ENCODE results near the gene MTFP1.

MTFP1 gene

DNA sequence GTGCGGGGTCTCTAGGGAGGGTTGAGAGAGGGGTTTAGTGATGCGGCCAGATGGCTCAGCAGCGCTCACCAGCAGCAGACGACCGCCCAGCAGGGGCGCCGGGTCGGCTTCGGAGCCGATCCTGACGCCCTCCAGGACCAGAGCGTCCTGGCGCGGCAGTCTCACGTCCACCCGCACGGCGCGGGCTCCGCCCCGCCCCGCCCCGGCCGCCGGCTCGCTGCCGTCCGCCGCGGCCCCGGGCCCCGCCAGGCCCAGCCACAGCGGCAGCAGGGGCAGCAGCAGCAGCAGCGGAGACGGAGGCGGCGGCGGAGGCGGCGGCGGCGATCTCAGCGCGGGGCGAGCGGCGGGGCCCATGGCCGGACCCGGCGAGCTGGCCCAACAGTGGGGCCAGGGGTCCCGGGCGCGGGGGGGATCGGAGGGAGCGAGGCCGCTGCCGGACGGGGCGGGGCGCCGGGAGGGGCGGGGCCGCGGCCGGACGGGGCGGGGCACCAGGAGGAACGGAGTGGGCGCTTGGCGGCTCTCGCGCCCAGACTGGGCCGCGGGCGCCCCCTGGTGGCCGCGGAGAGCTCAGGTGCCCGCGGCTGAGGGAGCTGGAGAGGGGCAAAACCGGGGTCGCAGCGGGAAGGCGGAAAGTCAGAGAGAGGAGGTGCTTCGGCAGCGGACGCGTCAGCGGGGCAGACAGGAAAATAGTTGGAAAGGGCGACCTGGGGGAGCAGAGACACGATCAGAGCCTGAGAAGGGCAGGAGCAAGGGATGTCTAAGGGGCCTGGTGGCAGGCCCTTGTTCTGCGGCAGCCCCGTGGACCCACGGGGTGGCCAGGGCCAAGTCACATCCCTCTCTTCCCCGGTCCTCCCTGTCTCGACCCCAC lies 38.4 kb upstream of the MTFP1 start, which contains the start of gene RNF215:
TSS of gene RNF215 (minus strand) at position 452 of the 868 bp plus-strand sequence. CDS start at position 354, 98 bp downstream.
- H3K4me3 ChIP-seq (ENCODE audit: low read depth, low read length) = peak within 1 kb of the TSS; percentile 68
- TF ChIP-seq, protein P1, sequence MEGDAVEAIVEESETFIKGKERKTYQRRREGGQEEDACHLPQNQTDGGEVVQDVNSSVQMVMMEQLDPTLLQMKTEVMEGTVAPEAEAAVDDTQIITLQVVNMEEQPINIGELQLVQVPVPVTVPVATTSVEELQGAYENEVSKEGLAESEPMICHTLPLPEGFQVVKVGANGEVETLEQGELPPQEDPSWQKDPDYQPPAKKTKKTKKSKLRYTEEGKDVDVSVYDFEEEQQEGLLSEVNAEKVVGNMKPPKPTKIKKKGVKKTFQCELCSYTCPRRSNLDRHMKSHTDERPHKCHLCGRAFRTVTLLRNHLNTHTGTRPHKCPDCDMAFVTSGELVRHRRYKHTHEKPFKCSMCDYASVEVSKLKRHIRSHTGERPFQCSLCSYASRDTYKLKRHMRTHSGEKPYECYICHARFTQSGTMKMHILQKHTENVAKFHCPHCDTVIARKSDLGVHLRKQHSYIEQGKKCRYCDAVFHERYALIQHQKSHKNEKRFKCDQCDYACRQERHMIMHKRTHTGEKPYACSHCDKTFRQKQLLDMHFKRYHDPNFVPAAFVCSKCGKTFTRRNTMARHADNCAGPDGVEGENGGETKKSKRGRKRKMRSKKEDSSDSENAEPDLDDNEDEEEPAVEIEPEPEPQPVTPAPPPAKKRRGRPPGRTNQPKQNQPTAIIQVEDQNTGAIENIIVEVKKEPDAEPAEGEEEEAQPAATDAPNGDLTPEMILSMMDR (IDR thresholded peaks at IDR 0.05; ENCODE audit: low read depth, low read length) = peak; percentile 59

- TF ChIP-seq, protein P1 (IDR thresholded peaks at IDR 0.05; ENCODE audit: low read depth, low read length) = peak; percentile 69
- no peak overlapping the region for H3K4me3 ChIP-seq (ENCODE audit: low read depth, low read length)
These were observed 34.4 kb upstream of the MTFP1 start for GRCh38 chr22:30390974-30391691.

GRCh38 chr22:30392661-30393321 lies 32.8 kb upstream of the MTFP1 start:
- TF ChIP-seq, protein P1 (IDR thresholded peaks at IDR 0.05; ENCODE audit: low read depth, low read length) = no peak
- H3K4me3 ChIP-seq (ENCODE audit: low read depth, low read length) = no peak overlapping the region

DNA sequence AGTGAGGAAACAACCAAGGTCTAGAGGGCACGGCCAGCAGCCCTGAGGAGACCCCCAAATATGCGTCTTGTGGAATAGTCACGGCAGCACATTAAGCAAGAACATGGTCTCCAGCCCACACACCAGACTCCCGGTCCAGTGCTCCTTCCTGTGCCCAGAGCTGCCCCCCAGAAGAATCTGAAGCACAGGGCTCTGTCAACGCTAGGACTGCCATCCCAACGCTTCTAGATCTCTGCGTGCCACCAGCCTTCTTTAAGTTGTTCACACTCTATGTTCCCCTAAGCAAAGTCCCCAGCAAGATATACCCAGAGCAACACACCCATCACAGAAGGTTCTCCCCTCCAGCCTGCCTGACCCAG lies 32.3 kb upstream of the MTFP1 start:
- no peak overlapping the region for H3K4me3 ChIP-seq (ENCODE audit: low read depth, low read length)
- TF ChIP-seq, protein P1 (IDR thresholded peaks at IDR 0.05; ENCODE audit: low read depth, low read length) = no peak

DNA sequence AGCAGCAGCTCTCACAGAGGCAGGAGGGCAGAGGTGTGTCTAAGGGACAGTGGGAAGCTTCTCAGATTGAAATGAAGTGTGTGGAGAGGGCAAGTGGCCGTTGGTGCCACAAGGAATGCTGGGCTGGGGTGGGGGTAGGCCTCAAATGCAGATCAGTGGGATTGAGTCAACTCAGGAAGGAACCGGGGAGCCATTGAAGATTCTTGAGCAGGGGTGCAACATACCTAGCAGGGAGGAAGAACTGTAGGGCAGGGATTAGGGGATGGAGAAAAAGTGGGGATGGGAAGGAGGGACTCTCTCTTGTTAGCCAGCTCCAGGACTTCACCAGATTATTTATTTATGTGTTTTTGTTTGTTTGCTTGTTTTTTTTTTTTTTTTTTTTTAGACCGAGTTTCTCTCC lies 31.7 kb upstream of the MTFP1 start:
- TF ChIP-seq, protein P1 (IDR thresholded peaks at IDR 0.05; ENCODE audit: low read depth, low read length) = no peak
- H3K4me3 ChIP-seq (ENCODE audit: low read depth, low read length) = no peak overlapping the region

- peak within 1 kb of the TSS; percentile 79 for H3K4me3 ChIP-seq (ENCODE audit: low read depth, low read length)
These were observed 28.5 kb upstream of the MTFP1 start, which contains the start of gene SEC14L2 for GRCh38 chr22:30396871-30397655. SEC14L2 (plus strand) TSS chr22:30397018; CDS start chr22:30397117, 99 bp downstream.

More at GRCh38 chr22:30396871-30397655, 28.5 kb upstream of the MTFP1 start, which contains the start of gene SEC14L2:
- TF ChIP-seq, protein P1 (IDR thresholded peaks at IDR 0.05; ENCODE audit: low read depth, low read length) = no peak

All from WI38 (cell line).